Activated CD4-positive, alpha-beta T cell treated with anti-CD3 and anti-CD28 coated beads, Interleukin-2, amount 10 ng/mL, durations not matched to agents 7 days and 5 days (primary cell): ENCODE results near the gene TTC32. TPM values are rescaled to one million over a fixed set of nuclear protein-coding genes. Genes with fewer than 3 reads are reported as not detected.

ENCODE experiments used
- CTCF ChIA-PET: fragments of 350-600 bp; sonication (Branson Sonifier 250); formaldehyde crosslinking; loops from one replicate; lab custom pipeline; 2021; ENCODE audit warnings: antibody characterized with exemption; lab: Charles Lee
- POLR2A ChIA-PET: fragments of 350-600 bp; sonication (Branson Sonifier 250); formaldehyde crosslinking; loops from one replicate; lab custom pipeline; 2021; ENCODE audit warnings: antibody characterized with exemption; lab: Charles Lee
- DNase-seq: peaks from one replicate; pipeline ENCODE4 v3.0.0-alpha.2; 2020
- H3K27ac Mint-ChIP-seq: one replicate; pipeline ENCODE4 v1.8.0; 2021; ENCODE audit warnings: mild to moderate bottlenecking, moderate library complexity, mixed read lengths
- H3K27me3 Mint-ChIP-seq: one replicate; pipeline ENCODE4 v1.8.0; 2021; ENCODE audit warnings: mixed read lengths
- H3K36me3 Mint-ChIP-seq: one replicate; pipeline ENCODE4 v1.8.0; 2021; ENCODE audit warnings: low read depth, mixed read lengths
- H3K4me1 Mint-ChIP-seq: one replicate; pipeline ENCODE4 v1.8.0; 2021; ENCODE audit warnings: mixed read lengths
- H3K4me3 Mint-ChIP-seq: one replicate; pipeline ENCODE4 v1.8.0; 2021; ENCODE audit warnings: mild to moderate bottlenecking, moderate library complexity, mixed read lengths
- H3K9me3 Mint-ChIP-seq: one replicate; pipeline ENCODE4 v1.8.0; 2021; ENCODE audit warnings: mixed read lengths
- total RNA-seq, 2 experiments: library from RNA; stranded (reverse); gene quantifications; one replicate each; pipeline ENCODE4 v1.2.3, GENCODE V29; 2021

TTC32 gene
- total RNA-seq, 2 experiments from 2014 or later = 24.8 to 24.9 TPM

- H3K9me3 Mint-ChIP-seq = no peaks in the 10 kb centered on the region
- H3K36me3 Mint-ChIP-seq = no peaks in the 10 kb centered on the region
- no peaks in the 10 kb centered on the region for H3K27me3 Mint-ChIP-seq
- H3K27ac Mint-ChIP-seq = no peak overlapping the region
- no peaks in the 10 kb centered on the region for H3K4me1 Mint-ChIP-seq
- POLR2A ChIA-PET = no interaction called here
- DNase-seq = no peak
- no peak overlapping the region for H3K4me3 Mint-ChIP-seq
- CTCF ChIA-PET = no interaction called here
These were observed 50.6 kb downstream of the TTC32 start for GRCh38 chr2:19851116-19851695.

GRCh38 chr2:19850056-19851050 lies 51.4 kb downstream of the TTC32 start:
- ChIA-PET CTCF (no interaction called here), POLR2A (no interaction called here)

GRCh38 chr2:19848952-19849351 lies 52.8 kb downstream of the TTC32 start:
- Mint-ChIP-seq H3K4me1 (no peaks in the 10 kb centered on the region), H3K9me3 (no peaks in the 10 kb centered on the region), H3K27ac (no peak overlapping the region), H3K4me3 (no peak overlapping the region), H3K27me3 (no peaks in the 10 kb centered on the region), H3K36me3 (no peaks in the 10 kb centered on the region)
- CTCF ChIA-PET = no interaction called here
- no peak for DNase-seq
- POLR2A ChIA-PET = interaction anchor here (0.6 kb wide), 1 partner anchor 128 kb away, joined by 4 read pairs; no protein-coding TSS in a partner anchor

More at GRCh38 chr2:19850056-19851050, 51.4 kb downstream of the TTC32 start:
- Mint-ChIP-seq H3K36me3 (no peaks in the 10 kb centered on the region), H3K27ac (no peak overlapping the region), H3K9me3 (no peaks in the 10 kb centered on the region), H3K4me3 (no peak overlapping the region), H3K27me3 (no peaks in the 10 kb centered on the region), H3K4me1 (no peaks in the 10 kb centered on the region)
- DNase-seq = no peak

GRCh38 chr2:19848029-19848750 lies 53.6 kb downstream of the TTC32 start:
- ChIA-PET CTCF (no interaction called here), POLR2A (interaction anchor here (0.6 kb wide), 1 partner anchor 129 kb away, joined by 4 read pairs; no protein-coding TSS in a partner anchor)
- Mint-ChIP-seq H3K27me3 (no peaks in the 10 kb centered on the region), H3K4me3 (no peak overlapping the region), H3K4me1 (no peaks in the 10 kb centered on the region), H3K9me3 (no peaks in the 10 kb centered on the region), H3K36me3 (no peaks in the 10 kb centered on the region), H3K27ac (no peak overlapping the region)
- DNase-seq = no peak

- H3K4me1 Mint-ChIP-seq = no peaks in the 10 kb centered on the region
- H3K27me3 Mint-ChIP-seq = no peaks in the 10 kb centered on the region
- no peak for DNase-seq
- H3K36me3 Mint-ChIP-seq = no peaks in the 10 kb centered on the region
- ChIA-PET CTCF (no interaction called here), POLR2A (no interaction called here)
- no peaks in the 10 kb centered on the region for H3K9me3 Mint-ChIP-seq
- no peak overlapping the region for H3K27ac Mint-ChIP-seq
- no peak overlapping the region for H3K4me3 Mint-ChIP-seq
These were observed 54.3 kb downstream of the TTC32 start for GRCh38 chr2:19847486-19847885.

Other genes starting within 250 kb of the TTC32 start
- gene WDR35, start 88.1 kb upstream of the TTC32 start, total RNA-seq = 1 to 10 TPM; 3.9 to 4.0 TPM
- gene MATN3, start 110.7 kb upstream of the TTC32 start, total RNA-seq = not detected
- 10 to 100 TPM; 26.3 to 52.1 TPM for gene LAPTM4A, start 149.6 kb upstream of the TTC32 start, total RNA-seq